LNCAP (cell line): ENCODE data around the gene SLC4A7.

ENCODE experiments used
- TF ChIP-seq, protein P1 (sequence below): fragments of 450-650 bp; IDR thresholded peaks from 2 replicates; pipeline ENCODE4 v1.5.1; 2017; ENCODE audit warnings: mild to moderate bottlenecking

The SLC4A7 gene

DNA sequence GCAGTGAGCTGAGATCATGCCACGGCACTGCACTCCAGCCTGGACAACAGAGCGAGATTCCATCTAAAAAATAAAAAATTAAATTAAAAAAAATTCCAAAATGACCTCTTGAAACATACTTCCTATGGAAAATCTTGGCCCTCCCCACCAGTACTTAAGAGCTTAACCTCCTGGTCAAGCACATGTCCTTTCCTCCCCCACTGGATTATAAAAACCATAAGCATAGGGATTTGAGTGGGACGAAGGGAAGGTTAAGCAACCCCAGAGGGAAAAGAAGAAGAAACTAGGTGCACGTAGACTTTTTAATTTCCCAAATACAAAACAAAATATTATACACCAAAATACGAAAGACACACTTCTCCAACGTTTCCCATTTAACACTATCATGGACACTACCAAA is 25.3 kb downstream of the SLC4A7 start:
- TF ChIP-seq, protein P1, sequence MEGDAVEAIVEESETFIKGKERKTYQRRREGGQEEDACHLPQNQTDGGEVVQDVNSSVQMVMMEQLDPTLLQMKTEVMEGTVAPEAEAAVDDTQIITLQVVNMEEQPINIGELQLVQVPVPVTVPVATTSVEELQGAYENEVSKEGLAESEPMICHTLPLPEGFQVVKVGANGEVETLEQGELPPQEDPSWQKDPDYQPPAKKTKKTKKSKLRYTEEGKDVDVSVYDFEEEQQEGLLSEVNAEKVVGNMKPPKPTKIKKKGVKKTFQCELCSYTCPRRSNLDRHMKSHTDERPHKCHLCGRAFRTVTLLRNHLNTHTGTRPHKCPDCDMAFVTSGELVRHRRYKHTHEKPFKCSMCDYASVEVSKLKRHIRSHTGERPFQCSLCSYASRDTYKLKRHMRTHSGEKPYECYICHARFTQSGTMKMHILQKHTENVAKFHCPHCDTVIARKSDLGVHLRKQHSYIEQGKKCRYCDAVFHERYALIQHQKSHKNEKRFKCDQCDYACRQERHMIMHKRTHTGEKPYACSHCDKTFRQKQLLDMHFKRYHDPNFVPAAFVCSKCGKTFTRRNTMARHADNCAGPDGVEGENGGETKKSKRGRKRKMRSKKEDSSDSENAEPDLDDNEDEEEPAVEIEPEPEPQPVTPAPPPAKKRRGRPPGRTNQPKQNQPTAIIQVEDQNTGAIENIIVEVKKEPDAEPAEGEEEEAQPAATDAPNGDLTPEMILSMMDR, result no peak

DNA sequence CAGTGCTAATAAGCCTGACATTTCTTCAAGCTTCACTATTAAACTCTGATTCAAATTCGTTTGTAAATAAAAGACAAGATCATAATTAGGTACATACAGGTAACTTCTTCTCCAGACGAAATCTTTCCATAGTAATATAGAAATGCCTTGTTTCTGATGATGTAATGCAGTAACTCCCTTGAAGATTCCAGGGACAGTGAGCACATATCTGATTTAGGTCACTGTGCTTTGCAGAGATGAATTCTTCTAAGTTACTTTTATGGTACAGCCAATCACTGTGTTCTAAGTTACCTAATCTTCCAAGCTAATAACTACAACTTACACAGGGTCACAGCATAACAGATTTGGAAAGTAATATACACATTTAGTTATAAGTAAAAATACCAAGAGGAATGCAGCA is 27.6 kb downstream of the SLC4A7 start:
- TF ChIP-seq, protein P1, result no peak

DNA sequence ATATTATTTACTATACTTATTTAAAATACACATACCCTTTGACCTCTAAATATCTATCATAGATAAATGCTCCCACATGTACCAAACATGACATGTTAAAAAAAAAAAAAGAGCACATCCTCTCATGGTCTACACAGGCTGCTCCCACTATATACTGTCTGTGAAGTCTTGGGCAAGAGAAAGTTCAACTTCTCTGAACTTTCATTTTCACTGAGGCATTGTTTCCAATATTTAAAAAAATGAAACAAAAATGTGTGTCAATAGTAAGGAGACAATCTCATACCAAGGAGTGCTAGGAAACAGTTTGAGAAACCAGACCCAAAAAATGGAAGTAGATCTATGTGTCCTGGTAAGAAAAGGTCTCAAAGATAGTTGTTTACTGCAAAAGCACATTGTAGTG is 29.3 kb downstream of the SLC4A7 start:
- TF ChIP-seq, protein P1, result no peak

DNA sequence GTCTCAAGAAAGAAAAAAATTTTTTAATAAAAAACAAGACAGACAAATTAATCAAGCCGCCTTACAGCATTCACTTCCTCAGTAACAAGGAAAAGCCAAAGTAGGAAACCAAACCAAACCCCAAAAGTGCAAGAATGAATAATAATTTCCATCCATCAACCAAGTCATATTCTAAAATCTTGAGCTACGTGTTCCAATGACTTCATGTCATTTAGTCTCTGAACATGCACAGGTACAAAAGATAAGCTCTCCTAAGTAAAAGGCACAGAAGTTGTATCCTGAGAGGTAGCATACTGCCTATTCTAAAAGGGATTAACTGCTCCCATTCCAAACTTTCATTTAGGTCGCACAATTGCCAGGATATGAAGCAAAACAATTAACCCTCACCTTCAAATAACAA is 29.7 kb downstream of the SLC4A7 start:
- TF ChIP-seq, protein P1, result no peak

DNA sequence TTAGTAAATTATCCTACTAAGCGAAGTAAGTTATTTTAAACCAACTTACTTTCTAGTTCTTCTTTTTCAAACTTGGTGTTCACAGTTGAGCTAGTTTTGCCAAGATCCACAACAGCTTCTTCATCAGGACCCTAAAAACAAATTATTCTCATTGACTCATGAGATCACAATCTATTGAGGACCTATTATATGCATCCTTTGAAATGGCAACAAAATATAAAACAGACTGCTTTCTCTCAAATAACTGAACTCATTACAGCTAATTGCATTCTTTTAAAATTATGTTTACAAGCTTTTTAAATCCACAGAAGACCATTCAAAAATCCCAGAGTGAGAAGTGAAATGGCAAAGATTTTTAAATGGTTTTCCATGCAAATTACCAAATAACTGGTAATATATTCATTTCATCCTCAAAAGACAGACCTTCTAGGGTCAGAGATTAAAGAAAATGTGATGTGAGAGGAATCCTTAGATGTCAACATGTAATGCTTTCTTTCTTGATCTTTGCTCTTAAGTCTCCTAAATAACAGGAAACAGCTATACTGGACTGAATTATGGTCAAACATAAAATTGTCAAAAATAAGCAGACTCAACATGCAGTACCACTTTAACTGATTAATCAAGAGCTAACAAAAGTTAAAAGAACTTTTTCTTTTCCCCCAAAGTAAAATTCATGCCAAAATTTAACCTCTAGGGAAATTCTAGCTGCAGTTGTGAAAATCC is 31.7 kb downstream of the SLC4A7 start:
- TF ChIP-seq, protein P1, result no peak

DNA sequence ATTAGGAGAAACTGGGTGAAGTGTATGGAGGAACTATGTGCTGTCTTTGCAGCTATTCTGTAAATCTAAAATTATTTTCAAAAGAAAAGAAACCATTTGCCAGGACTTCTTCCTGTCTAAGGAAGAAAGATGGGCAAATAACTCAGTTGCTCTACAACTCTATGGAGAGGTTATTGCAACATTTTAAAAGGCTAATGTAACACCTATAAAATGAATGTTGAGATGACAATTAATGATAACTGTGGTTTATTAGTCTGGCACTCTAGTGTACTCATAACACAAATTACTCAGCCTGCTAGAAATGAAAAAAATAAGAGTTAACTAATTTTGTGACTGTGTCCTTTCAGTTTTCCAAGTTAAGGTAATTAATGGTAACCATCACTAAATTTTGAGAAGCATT is 32.3 kb downstream of the SLC4A7 start:
- TF ChIP-seq, protein P1, result no peak

DNA sequence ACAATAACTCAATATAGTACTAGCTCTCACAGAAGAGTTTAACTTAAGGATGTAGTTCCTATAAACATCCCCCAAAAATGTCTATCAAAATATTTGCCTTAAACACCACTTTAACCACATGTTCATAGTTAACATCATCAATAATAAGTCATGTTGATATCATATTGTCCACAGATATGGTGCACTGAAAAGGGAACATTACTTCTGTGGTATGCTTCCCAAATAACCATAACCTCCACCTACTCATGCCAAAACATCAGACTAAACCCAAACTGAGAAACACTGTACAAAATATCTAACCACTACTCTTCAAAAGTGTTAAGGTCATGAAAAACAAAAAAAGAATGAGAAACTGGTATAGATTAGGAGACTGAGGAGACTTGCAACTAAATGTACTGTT is 32.9 kb downstream of the SLC4A7 start:
- TF ChIP-seq, protein P1, result no peak
